Natural killer cell (primary cell): Measurements from ENCODE around the gene PVR. TPM values are rescaled to one million over a fixed set of nuclear protein-coding genes. Genes with fewer than 3 reads are reported as not detected.
A peak's percentile ranks its signal among the peaks of the same experiment; 100 is the strongest.

ENCODE experiments used
- ATAC-seq, 3 donors: fragments of 150-1000 bp in 2 of 3; fragments of 200-7000 bp in 1 of 3; cut with Tn5 transposase; 1 replicate in 1 of 3; 2 replicates in 2 of 3; pipeline ENCODE4 v1.10.0; 2021; ENCODE audit warnings: mild to moderate bottlenecking in 2 of 3, moderate library complexity in 2 of 3
- DNase-seq, 2 donors: peaks; one replicate each; pipeline versions ENCODE4 v3.0.0 to v3.0.0-alpha.2; 2013 to 2021; ENCODE audit warnings: mixed read lengths in 1 of 2
- H3K27ac ChIP-seq: one replicate; pipeline ENCODE4 v1.5.1; 2013; ENCODE audit warnings: mild to moderate bottlenecking, low read length
- H3K27me3 ChIP-seq: one replicate; pipeline ENCODE4 v1.6.1; 2013; ENCODE audit warnings: low read length; ENCODE audit not compliant: control insufficient read depth, insufficient read depth
- H3K36me3 ChIP-seq: one replicate; pipeline ENCODE4 v1.6.1; 2013; ENCODE audit warnings: low read length; ENCODE audit not compliant: control insufficient read depth, insufficient read depth
- H3K4me1 ChIP-seq: one replicate; pipeline ENCODE4 v1.6.1; 2013; ENCODE audit warnings: low read length; ENCODE audit not compliant: control insufficient read depth, insufficient read depth
- H3K4me3 ChIP-seq: one replicate; pipeline ENCODE4 v1.5.1; 2013; ENCODE audit warnings: low read length
- H3K9me3 ChIP-seq: one replicate; pipeline ENCODE4 v1.6.1; 2013; ENCODE audit warnings: low read length; ENCODE audit not compliant: control insufficient read depth, insufficient read depth
- H3K27ac Mint-ChIP-seq, 2 donors: one replicate each; pipeline ENCODE4 v1.8.0; 2022; ENCODE audit warnings: mild to moderate bottlenecking in 2 of 2, mixed read lengths in 2 of 2, moderate library complexity in 1 of 2
- H3K27me3 Mint-ChIP-seq, 2 donors: one replicate each; pipeline ENCODE4 v1.8.0; 2022; ENCODE audit warnings: low read depth in 2 of 2, mixed read lengths in 2 of 2
- H3K36me3 Mint-ChIP-seq: one replicate; pipeline ENCODE4 v1.8.0; 2022; ENCODE audit warnings: mixed read lengths
- H3K4me1 Mint-ChIP-seq, 2 donors: one replicate each; pipeline ENCODE4 v1.8.0; 2022; ENCODE audit warnings: mixed read lengths in 2 of 2
- H3K4me3 Mint-ChIP-seq: one replicate; pipeline ENCODE4 v1.8.0; 2022; ENCODE audit warnings: mild to moderate bottlenecking, moderate library complexity, mixed read lengths
- H3K9me3 Mint-ChIP-seq, 2 donors: one replicate each; pipeline ENCODE4 v1.8.0; 2022; ENCODE audit warnings: mixed read lengths in 2 of 2
- CTCF ChIP-seq: fragments of 200-600 bp; IDR thresholded peaks from one replicate; pipeline ENCODE4 v1.8.0; 2022; ENCODE audit warnings: antibody characterized with exemption
- WGBS: methylation state at CpG from one replicate; pipeline ENCODE4 v1.1.7; 2013; ENCODE audit warnings: missing lambda C conversion rate; ENCODE audit not compliant: insufficient coverage; 5-methylcytosine and 5-hydroxymethylcytosine counted together
- intact Hi-C: fragments of 100-400 bp; cut with micrococcal nuclease; formaldehyde crosslinking; loops from one replicate; pipeline ENCODE4 v1.14.2; 2022
- total RNA-seq, 4 donors: library from RNA; stranded (reverse); fragments of 120-200 nt in 1 of 4; gene quantifications; one replicate each; pipeline versions ENCODE4 v1.2.3 to v1.2.4, GENCODE V29; 2013 to 2022

PVR gene
- total RNA-seq, 3 donors from 2014 or later (not counting 1 experiment from before 2014, with no cell fraction given): 6.6 to 12.6 (median 7.9) TPM

DNA sequence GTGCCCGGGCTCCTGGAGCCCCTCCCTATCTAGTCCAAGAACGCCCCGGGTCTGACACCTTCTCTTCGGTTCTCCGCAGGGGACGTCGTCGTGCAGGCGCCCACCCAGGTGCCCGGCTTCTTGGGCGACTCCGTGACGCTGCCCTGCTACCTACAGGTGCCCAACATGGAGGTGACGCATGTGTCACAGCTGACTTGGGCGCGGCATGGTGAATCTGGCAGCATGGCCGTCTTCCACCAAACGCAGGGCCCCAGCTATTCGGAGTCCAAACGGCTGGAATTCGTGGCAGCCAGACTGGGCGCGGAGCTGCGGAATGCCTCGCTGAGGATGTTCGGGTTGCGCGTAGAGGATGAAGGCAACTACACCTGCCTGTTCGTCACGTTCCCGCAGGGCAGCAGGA, 3.4 kb downstream of the PVR start:
- no peak for ATAC-seq
- H3K27me3 ChIP-seq: no peaks in the 10 kb centered on the region
- Mint-ChIP-seq H3K4me3 (no peak overlapping the region), H3K9me3 (no peaks in the 10 kb centered on the region), H3K4me1 (peaks cover 0 to 5% of the 10 kb centered on the region in 2 donors), H3K27ac (no peak overlapping the region), H3K36me3 (no peaks in the 10 kb centered on the region), H3K27me3 (no peaks in the 10 kb centered on the region)
- intact Hi-C loops: no loop called here
- H3K4me3 ChIP-seq: no peak overlapping the region
- H3K4me1 ChIP-seq: peaks cover 12% of the 10 kb centered on the region
- WGBS: 96% methylated on average over 31 of the region's 31 CpGs
- TF ChIP-seq CTCF: no peak
- no peaks in the 10 kb centered on the region for H3K36me3 ChIP-seq
- H3K27ac ChIP-seq: no peak overlapping the region
- no peak for DNase-seq
- no peaks in the 10 kb centered on the region for H3K9me3 ChIP-seq

DNA sequence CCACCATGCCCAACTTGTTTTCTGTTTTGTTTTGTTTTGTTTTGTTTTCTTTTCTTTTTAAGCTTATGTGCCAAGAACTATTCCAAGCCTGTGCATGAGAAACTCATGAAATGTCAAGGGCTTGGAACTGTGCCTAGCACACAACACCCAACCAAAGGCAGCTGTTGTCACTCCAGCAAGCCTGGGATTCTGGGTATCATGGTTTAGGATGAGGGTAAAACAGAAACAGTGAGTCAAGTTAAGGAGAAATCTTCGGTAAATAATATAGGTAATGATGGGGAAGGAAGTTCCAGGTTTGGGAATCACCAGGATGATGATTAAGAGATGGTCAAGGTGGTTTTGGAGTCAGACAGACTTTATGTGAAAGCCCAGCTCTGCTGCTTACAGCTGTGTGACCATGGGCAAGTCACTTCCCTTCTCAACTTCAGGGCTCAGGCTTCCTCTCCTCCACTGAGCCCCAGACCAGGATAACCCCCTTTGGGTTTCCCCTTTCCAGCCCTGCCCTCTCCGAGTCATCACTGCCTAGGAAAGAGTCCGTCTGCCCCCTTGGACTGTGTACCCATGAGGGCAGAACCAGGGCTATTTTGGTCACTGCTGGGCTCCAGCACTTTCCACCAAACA, 5.0 kb downstream of the PVR start:
- no peak for ATAC-seq
- 77% methylated on average over 3 of the region's 3 CpGs for WGBS

DNA sequence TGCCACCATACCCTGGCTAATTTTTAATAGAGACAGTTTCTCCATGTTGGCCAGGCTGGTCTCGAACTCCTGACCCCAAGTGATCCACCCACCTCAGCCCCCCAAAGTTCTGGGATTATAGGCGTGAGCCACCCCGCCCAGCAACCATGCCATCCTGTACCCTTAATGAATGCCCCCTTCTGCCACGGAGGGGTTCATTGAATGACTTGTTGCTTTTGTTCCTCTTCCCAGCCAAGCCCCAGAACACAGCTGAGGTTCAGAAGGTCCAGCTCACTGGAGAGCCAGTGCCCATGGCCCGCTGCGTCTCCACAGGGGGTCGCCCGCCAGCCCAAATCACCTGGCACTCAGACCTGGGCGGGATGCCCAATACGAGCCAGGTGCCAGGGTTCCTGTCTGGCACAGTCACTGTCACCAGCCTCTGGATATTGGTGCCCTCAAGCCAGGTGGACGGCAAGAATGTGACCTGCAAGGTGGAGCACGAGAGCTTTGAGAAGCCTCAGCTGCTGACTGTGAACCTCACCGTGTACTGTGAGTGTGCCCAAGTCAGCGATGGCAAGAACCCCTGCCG, 6.0 kb downstream of the PVR start:
- no peak overlapping the region for H3K4me3 Mint-ChIP-seq
- Histone ChIP-seq H3K27me3 (no peaks in the 10 kb centered on the region), H3K36me3 (peaks cover 2% of the 10 kb centered on the region), H3K4me1 (peaks cover 6% of the 10 kb centered on the region), H3K27ac (no peak overlapping the region), H3K4me3 (no peak overlapping the region), H3K9me3 (no peaks in the 10 kb centered on the region)
- H3K9me3 Mint-ChIP-seq: no peaks in the 10 kb centered on the region
- intact Hi-C loops: no loop called here
- H3K36me3 Mint-ChIP-seq: no peaks in the 10 kb centered on the region
- DNase-seq (no peak), ATAC-seq (no peak)
- TF ChIP-seq CTCF: no peak
- H3K27me3 Mint-ChIP-seq: no peaks in the 10 kb centered on the region
- 92% methylated on average over 15 of the region's 15 CpGs for WGBS
- peaks cover 0 to 1% of the 10 kb centered on the region in 2 donors for H3K4me1 Mint-ChIP-seq
- H3K27ac Mint-ChIP-seq: no peak overlapping the region

More for the DNA sequence above, 5.0 kb downstream of the PVR start:
- TF ChIP-seq CTCF: no peak
- Histone ChIP-seq H3K4me1 (peaks cover 6% of the 10 kb centered on the region), H3K27me3 (no peaks in the 10 kb centered on the region), H3K27ac (no peak overlapping the region), H3K9me3 (no peaks in the 10 kb centered on the region), H3K4me3 (no peak overlapping the region), H3K36me3 (peaks cover 2% of the 10 kb centered on the region)
- intact Hi-C loops: no loop called here
- Mint-ChIP-seq H3K36me3 (no peaks in the 10 kb centered on the region), H3K4me3 (no peak overlapping the region), H3K4me1 (peaks cover 0 to 5% of the 10 kb centered on the region in 2 donors), H3K9me3 (no peaks in the 10 kb centered on the region), H3K27me3 (no peaks in the 10 kb centered on the region), H3K27ac (no peak overlapping the region)
- DNase-seq: no peak

DNA sequence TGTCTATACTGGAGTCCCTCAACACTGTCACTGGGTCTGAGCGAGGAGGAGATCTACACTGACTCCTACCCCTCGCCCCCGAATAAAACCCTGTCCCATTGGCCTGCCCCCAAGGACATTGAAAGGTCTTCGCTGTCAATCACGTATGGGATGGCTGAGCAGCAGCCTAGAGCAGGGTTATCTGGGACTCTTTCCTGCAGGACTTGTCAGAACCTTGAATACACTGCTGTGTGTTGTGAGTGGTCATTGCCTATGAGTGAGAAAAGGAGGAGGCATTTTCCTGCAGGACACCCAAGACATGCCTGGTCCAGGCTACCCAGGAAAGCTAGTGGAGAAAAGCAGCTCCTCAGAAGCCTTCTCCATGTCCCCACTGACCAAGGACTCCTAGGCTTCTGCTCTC, 9.6 kb downstream of the PVR start:
- peaks cover 11% of the 10 kb centered on the region for H3K4me1 ChIP-seq
- Mint-ChIP-seq H3K36me3 (no peaks in the 10 kb centered on the region), H3K27me3 (no peaks in the 10 kb centered on the region), H3K9me3 (no peaks in the 10 kb centered on the region), H3K27ac (peak overlapping the region in 1 of 2 donors; percentile 27), H3K4me1 (peaks cover 8% of the 10 kb centered on the region in 2 donors), H3K4me3 (no peak overlapping the region)
- H3K27me3 ChIP-seq: no peaks in the 10 kb centered on the region
- no peak overlapping the region for H3K27ac ChIP-seq
- peaks cover 2% of the 10 kb centered on the region for H3K36me3 ChIP-seq
- DNase-seq: no peak
- 95% methylated on average over 5 of the region's 5 CpGs for WGBS
- H3K9me3 ChIP-seq: no peaks in the 10 kb centered on the region
- no peak for ATAC-seq
- intact Hi-C loops: no loop called here
- H3K4me3 ChIP-seq: no peak overlapping the region
- TF ChIP-seq CTCF: no peak
